ENCODE results near the gene TTC24. TPM values are rescaled to one million over a fixed set of nuclear protein-coding genes. Genes with fewer than 3 reads are reported as not detected.

The TTC24 gene
- total RNA-seq, 1 donor from 2014 or later = not detected

GRCh38 chr1:156581661-156582387 lies 2.3 kb downstream of the TTC24 start:
- H3K27ac ChIP-seq = no peak overlapping the region
- no peaks in the 10 kb centered on the region for H3K4me1 ChIP-seq
- H3K4me3 ChIP-seq = no peak overlapping the region
- intact Hi-C loops (cut with DNase I) = no loop called here
- TF ChIP-seq CTCF (IDR thresholded peaks at IDR 0.05) = no peak
- no peaks in the 10 kb centered on the region for H3K27me3 ChIP-seq (ENCODE audit: low read depth)
- DNase-seq = no peak
- H3K9me3 ChIP-seq = no peaks in the 10 kb centered on the region
- ATAC-seq = no peak
- no peaks in the 10 kb centered on the region for H3K36me3 ChIP-seq

- DNase-seq = no peak
- Histone ChIP-seq H3K4me1 (no peaks in the 10 kb centered on the region), H3K4me3 (no peak overlapping the region), H3K36me3 (no peaks in the 10 kb centered on the region), H3K9me3 (no peaks in the 10 kb centered on the region), H3K27ac (no peak overlapping the region), H3K27me3 (ENCODE audit: low read depth) (no peaks in the 10 kb centered on the region)
- intact Hi-C loops (cut with DNase I) = no loop called here
- TF ChIP-seq CTCF (IDR thresholded peaks at IDR 0.05) = no peak
- ATAC-seq = no peak
Observed at GRCh38 chr1:156582388-156583017, 3.0 kb downstream of the TTC24 start.

- Histone ChIP-seq H3K9me3 (no peaks in the 10 kb centered on the region), H3K27ac (no peak overlapping the region), H3K27me3 (ENCODE audit: low read depth) (no peaks in the 10 kb centered on the region), H3K4me3 (no peak overlapping the region), H3K4me1 (no peaks in the 10 kb centered on the region), H3K36me3 (no peaks in the 10 kb centered on the region)
- no peak for DNase-seq
- intact Hi-C loops (cut with DNase I) = no loop called here
- peak; percentile 90 for TF ChIP-seq CTCF (IDR thresholded peaks at IDR 0.05)
- peak; percentile 74 to 77 for ATAC-seq
Observed at GRCh38 chr1:156583821-156584622, 4.5 kb downstream of the TTC24 start.

- intact Hi-C loops (cut with DNase I) = no loop called here
- DNase-seq (no peak), ATAC-seq (no peak)
Observed at GRCh38 chr1:156584813-156585212, 5.3 kb downstream of the TTC24 start.

More at GRCh38 chr1:156584813-156585212, 5.3 kb downstream of the TTC24 start:
- no peak overlapping the region for H3K27ac ChIP-seq
- H3K4me3 ChIP-seq = no peak overlapping the region
- H3K9me3 ChIP-seq = no peaks in the 10 kb centered on the region
- no peak for TF ChIP-seq CTCF (IDR thresholded peaks at IDR 0.05)
- no peaks in the 10 kb centered on the region for H3K27me3 ChIP-seq (ENCODE audit: low read depth)
- no peaks in the 10 kb centered on the region for H3K4me1 ChIP-seq
- no peaks in the 10 kb centered on the region for H3K36me3 ChIP-seq
